Measurements from ENCODE around the gene BLOC1S1.

The BLOC1S1 gene

DNA sequence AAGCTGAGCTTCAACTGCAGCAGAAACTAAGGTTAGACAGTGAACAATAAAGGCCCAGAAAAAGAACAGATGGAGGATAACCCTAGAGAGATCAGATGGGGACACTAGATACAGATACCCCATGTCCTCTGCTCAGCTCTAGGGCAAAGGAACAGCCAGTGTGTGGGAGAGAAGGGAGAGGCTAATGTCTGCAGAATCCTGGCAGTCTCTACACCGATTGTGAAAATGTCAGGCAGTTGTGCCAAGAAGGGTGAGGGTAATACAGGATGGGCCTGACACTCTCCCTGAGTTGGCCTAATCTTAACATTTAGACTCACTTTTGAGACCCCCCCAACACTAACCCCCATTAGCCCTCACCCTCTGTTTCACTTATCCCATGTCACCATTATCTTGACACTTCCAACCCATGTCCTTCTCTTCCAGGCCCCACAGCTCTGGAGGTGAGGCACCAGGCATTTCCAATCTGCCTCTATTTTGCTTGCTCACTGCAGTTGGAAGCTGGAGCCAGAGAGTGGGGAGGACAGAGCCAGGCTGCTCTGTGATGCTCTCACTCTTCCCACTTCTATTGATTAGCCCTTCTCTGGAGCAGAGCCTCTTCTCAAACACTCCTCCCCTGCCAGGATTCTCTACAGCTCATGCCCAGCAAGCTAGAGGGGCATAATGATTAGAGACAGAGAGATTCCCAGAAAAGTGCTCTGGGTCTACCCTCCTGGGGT is 3.0 kb upstream of the BLOC1S1 start:
- DNase-seq: no peak

DNA sequence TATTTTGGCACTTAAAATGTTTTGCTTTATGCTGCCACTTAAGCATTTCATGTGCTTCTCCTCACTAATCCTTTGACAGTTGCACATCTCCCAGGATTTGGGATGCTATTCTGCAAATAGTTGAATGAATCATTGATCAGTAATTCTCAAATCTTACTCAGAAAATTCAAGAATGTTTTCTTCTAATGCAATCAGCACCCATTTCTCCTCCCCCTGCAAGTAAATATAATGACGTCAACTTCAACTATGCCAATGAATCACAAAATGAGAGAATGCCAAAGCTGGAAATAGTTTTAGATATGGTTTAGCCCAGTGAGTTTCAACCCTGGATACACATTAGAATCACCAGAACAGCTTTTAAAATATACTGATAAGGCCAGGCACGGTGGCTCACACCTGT is 2.1 kb upstream of the BLOC1S1 start:
- DNase-seq: peak; percentile 85

DNA sequence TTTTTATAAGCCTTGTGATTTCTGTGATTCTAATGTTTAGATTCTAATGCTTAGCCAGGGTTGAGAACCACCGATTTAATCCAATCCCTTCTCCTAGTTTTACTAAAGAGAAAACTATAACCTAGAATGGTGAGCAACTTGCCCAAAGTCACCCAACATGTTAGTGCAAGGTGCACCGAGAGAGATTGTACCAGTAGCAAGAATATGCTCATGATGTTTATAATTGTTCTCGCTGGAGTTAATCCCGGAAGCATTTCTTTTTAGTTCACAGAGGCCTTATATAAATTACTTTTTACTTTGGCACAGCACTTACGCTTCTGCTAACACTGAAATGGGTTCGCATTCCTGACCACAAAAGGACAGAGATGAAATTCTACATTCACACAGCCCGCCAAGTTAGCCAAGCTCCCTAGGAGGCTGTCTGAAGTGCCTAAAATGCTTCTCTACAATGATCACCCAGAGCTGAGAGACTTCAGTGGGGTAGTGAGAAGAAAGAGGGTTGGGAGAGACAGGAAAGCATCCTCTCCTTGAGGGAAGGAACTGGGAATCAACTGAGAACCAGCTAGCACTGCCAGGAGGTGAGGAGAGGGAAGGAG is 579 bp upstream of the BLOC1S1 start:
- no peak for DNase-seq

DNA sequence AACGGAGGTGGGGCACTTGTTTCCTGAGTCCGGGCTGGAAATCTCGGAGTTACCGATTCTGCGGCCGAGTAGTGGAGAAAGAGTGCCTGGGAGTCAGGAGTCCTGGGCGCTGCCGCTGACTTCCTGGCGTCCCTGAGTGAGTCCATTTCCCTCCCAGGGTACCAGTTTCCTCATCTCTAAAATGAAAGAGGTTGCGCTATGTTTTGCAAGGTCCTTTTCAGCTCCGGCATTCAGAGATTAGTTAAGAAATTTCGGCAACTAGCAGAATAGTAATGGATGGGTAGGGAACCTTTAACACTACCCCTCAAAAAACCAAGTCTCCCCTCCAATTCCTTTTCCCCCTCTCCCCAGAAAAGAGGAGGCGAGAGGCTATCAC is 724 bp downstream of the BLOC1S1 start:
- no peak for DNase-seq

DNA sequence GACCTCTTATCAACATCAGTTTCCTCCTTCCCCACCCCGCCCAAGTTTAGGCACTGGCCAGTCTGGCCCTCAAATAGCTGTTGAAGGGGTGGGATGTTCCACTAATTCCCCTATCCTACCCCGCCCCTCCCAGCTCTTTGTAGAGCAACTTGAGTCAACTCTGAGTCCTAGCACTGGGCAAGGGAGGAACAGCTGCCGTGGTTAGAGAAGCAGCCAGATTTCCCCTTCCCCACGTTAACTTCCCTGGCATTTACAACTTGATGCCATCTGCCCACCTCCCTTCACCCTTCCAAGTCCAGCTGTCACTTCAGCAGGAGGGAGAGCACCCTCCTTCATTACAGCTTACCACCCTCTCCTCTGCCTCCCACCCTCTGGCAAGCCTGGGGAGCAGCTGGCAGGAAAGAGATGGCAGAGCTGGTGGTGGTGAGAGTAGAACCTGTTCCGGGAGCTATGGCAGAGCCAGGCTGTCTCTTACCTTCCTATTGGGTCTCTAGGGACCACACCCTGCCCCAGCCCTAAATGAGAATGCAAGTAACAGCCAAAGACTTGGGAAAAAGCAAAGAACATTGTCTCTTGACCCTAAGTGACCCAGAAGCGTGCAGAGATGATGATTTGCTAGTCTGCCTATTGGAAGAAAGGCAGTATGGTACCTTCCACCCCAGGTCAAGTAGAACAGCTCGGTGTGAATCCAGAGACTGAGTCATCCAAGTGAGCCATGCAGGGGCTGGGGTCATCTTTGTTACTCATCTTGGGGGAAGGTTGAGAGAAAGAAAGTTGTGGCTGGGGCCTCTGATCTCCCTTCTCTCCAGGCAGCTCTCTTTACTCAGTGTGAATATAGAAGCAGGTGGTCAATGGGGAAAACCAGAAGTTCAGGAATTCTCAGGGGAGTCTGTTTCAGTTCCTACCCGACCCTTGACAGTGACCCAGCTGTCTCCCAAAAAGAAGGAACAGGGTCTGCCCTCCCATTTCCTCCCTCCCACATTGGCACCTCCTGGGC is 1.5 kb downstream of the BLOC1S1 start:
- peak; percentile 62 for DNase-seq

DNA sequence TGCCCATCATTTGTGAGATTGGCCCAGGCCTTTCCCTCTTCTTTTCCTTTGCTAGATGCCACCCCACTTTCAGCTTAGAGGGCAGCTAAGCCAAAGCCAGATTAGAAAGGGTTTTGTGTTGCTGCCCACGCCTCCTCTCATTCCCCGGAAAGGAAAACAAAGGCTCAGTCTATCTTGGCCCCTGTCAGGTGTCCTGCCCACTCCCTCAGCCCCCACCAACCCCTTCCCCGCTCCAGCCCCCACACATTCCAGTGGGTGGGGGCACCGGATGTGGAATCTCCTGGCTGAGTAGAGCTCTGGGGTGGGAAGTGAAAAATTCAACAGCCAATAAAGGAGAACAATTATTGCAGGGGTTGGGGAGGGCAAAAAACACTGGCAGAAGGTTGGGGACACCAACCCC is 2.2 kb downstream of the BLOC1S1 start:
- no peak for DNase-seq

DNA sequence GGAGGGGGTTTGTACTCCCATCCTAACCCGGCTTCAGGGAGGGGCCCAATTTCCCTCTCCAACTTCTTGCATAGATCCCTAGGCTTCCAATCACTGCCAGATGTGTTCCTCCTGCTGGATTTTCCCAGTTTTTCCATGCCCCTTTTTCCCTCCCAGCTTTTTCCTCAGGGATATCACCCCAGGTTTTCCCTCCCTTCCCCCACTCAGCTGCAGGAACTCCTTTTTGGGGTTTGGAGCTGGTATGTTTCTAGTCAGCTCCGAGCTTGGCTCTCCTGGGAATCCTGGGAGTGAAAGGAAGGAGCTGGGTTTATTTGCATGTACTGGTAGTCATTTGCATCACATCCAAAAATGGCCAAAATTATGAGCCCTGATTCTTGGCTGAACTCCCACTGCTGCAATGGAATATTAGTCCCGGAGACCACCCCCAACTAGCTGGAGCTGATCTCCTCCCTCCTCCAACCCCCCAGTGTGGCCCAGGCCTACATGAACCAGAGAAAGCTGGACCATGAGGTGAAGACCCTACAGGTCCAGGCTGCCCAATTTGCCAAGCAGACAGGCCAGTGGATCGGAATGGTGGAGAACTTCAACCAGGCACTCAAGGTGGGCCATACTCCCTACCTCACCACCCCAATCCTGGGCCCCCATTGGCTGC is 2.9 kb downstream of the BLOC1S1 start:
- DNase-seq: peak; percentile 64

DNA sequence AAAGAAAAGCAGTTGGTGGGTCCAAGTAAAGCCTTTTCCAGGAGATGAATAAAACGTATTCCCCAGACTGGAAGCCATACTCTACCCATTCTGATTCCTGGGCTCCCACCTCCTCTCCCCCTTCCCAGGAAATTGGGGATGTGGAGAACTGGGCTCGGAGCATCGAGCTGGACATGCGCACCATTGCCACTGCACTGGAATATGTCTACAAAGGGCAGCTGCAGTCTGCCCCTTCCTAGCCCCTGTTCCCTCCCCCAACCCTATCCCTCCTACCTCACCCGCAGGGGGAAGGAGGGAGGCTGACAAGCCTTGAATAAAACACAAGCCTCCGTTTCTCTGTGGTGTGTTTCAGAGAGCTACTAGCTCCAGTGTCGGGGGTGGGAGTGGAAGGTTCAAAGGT is 3.5 kb downstream of the BLOC1S1 start:
- DNase-seq: no peak

DNA sequence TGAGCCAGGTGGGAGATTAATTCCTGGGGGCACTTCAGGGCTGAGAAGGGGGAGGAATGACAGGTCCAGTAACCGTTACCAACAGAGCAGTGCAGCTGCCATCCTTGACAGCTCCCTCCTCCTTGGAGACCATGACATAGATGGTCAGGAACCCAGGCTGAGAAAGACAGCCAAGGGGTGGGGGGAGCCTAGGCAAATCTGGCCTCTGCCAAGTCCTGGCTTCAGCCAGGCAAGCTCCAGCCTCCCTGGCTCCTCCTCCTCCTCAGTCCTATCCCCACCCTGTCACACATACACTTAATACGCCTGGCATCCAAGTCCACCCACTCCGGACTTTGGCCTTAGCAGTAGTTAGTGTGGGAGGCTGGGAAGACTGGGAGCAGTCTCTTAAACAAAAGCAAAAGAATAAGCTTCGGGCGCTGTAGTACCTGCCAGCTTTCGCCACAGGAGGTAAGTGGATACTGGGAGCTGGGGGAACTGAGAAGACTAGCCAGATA is 4.3 kb downstream of the BLOC1S1 start, which contains the start of gene RDH5:
RDH5 (plus strand) TSS at position 323 of the 494 bp plus-strand sequence. CDS start 792 bp downstream, outside the sequence.
- DNase-seq: peak; percentile 59

DNA sequence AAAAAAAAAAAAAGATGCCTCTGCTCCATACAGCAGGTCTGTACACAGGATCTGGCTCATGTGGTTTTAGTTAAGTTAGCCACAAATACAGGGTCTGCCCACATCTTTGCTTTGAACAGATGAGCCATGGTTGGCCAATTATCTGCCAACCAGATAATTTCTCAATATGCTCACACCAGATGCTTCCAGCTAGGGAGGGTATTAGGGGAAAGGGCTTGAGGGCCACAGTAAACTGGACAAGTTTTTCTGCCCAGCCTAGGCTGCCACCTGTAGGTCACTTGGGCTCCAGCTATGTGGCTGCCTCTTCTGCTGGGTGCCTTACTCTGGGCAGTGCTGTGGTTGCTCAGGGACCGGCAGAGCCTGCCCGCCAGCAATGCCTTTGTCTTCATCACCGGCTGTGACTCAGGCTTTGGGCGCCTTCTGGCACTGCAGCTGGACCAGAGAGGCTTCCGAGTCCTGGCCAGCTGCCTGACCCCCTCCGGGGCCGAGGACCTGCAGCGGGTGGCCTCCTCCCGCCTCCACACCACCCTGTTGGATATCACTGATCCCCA is 5.1 kb downstream of the BLOC1S1 start:
- DNase-seq: peak; percentile 84

DNA sequence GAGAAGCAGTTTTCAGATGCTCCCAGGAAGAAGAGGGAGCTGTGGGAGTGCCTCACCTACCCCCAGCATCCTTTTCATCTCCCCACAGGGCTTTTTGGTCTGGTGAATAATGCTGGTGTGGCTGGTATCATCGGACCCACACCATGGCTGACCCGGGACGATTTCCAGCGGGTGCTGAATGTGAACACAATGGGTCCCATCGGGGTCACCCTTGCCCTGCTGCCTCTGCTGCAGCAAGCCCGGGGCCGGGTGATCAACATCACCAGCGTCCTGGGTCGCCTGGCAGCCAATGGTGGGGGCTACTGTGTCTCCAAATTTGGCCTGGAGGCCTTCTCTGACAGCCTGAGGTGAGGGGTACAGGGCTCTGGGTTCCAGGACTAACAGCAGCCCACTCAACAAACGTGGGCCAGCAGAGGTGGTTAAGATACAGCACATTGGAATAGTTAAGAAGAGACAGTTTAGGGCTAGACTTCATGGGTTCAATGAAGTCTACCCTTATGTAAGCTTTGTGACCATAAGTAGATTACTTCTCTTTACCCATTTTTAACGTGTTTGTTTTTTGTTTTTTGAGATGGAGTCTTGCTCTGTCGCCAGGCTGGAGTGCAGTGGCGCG is 5.9 kb downstream of the BLOC1S1 start:
- DNase-seq: no peak

DNA sequence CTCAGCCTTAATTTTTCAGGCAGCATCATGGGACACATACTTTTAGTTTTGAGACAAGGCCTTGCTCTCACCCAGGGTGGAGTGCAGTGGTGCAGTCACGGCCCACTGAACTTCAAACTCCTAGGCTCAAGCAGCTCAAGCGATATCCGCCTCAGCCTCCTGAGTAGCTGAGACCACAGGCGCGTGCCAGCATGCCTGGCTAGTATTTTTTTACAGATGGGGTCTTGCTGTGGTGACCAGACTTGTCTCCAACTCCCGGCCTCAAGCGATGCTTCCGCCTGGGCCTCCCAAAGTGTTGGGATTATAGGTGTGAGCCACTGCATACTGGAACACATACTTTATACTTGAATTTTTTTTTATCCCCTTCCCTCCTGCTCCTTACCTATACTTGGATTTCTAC is 7.1 kb downstream of the BLOC1S1 start:
- DNase-seq: no peak

DNA sequence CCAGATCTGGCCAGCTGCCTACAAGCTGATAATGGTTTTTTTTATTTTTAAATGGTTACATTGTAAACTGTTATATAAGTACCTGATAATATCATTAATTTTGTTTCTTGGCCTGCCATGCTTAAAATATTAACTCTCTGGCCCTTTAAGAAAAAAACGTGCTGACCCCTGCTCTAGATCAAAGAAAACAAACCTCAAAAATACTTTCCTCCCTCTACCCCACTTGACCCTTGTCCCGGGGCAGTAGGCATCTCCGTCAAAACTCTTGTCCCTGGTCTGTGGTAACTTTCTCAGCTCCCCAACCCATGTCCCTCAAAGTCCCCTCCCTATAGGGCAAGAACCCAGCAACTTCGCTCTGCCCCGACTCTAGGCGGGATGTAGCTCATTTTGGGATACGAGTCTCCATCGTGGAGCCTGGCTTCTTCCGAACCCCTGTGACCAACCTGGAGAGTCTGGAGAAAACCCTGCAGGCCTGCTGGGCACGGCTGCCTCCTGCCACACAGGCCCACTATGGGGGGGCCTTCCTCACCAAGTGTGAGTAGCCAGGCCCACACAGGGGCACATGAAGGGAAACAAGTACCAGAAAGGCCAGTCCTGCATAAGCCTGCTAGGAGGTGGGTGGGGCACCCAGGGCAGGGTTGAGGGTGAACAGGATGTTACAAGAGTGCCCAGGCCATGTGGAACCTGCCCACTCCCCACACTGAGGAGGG is 7.8 kb downstream of the BLOC1S1 start:
- DNase-seq: no peak

DNA sequence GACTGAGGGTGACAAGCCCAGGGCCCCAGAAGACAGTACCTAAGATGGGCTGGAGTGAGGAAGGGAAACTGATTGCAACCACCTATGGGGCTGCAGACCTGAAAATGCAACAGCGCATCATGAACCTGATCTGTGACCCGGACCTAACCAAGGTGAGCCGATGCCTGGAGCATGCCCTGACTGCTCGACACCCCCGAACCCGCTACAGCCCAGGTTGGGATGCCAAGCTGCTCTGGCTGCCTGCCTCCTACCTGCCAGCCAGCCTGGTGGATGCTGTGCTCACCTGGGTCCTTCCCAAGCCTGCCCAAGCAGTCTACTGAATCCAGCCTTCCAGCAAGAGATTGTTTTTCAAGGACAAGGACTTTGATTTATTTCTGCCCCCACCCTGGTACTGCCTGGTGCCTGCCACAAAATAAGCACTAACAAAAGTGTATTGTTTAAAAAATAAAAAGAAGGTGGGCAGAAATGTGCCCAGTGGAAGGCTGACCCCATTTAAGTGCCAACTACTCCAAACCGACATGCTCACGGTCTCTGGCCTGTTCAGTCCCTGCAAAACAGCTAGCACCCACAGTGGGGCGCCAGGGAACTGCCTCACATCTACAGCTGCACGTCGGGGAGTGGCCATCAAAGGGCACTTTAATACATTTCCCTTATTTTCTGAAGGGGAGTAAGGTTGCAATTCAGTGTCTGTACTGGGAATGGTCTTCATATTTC is 8.5 kb downstream of the BLOC1S1 start:
- peak; percentile 64 for DNase-seq

DNA sequence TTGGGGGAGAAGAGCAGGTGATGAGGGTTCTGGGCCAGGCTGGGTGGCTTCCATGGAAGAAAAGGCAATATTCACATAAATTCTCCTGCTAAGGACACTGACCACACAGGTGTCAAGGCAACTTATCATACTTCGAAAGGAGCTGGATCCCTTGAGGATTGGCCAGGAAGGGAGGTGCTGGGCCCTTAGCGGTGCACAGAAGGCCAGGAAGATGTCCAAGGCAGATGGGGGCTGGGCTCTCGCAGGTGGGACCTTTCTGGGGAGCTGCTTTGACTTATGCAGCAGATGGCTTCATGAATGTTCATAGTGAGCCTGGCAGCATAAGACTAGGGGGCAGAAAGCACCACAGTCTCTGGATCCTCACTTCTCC is 9.1 kb downstream of the BLOC1S1 start:
- DNase-seq: no peak

DNA sequence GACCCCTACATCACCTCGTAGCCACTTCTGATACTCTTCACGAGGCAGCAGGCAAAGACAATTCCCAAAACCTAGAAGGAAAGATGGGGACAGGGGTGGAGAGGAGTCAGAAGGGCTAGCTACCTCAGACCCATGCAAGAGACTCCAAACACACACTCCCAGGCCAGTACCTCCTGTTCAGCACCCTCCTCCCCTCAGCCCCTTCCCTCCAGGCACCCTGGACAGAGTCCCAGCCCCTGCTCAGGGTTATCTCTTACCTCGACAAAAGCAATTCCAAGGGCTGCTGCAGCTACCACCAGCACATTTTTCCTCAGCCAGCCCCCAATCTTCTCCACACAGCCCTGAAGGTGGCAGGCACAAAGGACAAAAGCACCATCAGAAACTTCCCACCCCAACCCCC is 9.7 kb downstream of the BLOC1S1 start:
- DNase-seq: no peak

DNA sequence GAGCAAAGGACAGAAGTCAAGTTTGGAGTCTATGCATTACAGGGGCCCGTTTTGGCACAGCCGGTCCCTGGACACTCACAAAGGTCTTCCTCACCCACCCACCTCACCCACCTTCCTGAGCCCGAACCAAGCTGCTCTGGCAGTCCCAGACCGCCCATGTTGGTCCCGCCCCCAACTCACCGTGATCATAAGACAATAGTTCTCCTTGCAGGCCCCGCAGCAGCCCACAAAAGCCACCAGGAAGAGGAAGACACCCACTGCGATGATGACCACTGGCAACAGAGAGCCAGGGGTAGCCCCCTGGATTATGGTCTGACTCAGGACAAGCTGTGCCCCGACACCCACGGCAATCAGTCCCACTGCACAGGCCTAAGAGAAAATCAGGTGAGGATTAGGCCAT is 11.1 kb downstream of the BLOC1S1 start:
- DNase-seq: no peak

DNA sequence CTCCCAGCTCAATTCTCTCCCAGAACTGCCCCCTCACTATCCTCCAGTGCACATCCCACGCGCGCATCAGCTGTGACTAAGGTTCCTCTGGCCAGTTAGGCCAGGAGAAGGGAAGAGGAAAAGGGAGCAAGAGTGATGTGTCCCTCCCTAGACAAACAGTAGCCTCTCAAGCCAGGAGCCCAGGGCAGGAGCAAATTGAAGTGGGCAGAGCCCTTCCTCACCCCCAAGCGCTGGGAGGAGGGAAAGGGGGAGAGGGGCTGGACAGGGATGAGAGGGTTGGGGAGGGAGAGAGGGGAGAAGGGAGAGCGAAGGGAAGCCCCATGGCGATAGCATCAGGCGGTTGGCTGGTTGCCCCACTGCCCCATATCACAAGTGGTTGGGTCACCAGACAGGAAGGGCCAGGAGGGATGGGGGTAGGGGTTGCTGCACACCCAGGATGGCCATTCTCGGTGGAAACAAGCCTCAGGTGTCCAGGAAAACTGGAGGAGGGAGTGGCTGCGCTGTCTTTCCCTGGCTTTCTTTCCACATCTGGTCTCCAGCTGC is 11.9 kb downstream of the BLOC1S1 start:
- no peak for DNase-seq

DNA sequence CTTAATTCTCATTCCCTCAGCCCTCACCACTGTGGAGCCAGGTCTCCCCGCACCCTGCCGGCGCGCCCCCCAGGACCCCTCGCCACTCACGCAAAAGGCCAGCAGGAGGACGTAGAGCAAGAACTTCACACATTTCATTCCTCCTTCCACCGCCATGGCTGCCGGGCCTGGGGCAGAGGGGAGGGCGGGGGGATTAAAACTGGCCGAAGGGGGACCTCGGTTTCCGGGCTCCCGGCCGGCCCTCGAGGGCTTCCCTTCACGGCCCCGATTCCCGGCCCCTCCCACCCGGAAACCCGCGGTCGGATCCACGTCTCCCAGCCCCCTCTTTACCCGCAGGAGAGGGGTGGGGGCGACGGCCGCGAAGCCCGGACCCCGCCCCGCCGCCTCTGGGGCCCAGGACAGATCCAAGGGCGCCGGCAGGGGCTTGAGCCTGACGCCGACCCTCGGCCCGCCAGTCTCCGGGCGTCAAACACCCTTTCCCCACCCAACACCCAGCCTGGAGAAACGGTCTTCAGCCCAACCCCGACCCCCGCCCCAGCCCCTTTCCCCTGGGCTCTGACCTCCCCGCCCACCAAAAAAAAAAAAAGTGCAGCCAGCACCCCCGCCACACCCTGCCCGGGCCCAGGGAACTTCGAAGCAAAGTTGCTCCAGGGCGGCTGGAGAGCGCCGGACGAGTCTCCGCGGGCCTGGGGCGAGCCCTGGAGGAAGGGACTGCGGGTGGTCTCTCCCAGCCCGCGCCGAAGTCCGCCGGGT is 12.5 kb downstream of the BLOC1S1 start:
- DNase-seq: peak; percentile 71

All from fibroblast of upper back skin (primary cell).